Activated CD4-positive, alpha-beta T cell treated with anti-CD3 and anti-CD28 coated beads for 48 hours (primary cell): ENCODE data around the gene MEMO1.
"Not testable (repeated sequence)": the region's sequence is repeated elsewhere in the genome, so short reads cannot be mapped to it uniquely, and the experiment has no call there.

ENCODE experiments used
- DNase-seq: peaks from one replicate; pipeline ENCODE4 v3.0.0-alpha.2; 2020

Gene MEMO1

DNA sequence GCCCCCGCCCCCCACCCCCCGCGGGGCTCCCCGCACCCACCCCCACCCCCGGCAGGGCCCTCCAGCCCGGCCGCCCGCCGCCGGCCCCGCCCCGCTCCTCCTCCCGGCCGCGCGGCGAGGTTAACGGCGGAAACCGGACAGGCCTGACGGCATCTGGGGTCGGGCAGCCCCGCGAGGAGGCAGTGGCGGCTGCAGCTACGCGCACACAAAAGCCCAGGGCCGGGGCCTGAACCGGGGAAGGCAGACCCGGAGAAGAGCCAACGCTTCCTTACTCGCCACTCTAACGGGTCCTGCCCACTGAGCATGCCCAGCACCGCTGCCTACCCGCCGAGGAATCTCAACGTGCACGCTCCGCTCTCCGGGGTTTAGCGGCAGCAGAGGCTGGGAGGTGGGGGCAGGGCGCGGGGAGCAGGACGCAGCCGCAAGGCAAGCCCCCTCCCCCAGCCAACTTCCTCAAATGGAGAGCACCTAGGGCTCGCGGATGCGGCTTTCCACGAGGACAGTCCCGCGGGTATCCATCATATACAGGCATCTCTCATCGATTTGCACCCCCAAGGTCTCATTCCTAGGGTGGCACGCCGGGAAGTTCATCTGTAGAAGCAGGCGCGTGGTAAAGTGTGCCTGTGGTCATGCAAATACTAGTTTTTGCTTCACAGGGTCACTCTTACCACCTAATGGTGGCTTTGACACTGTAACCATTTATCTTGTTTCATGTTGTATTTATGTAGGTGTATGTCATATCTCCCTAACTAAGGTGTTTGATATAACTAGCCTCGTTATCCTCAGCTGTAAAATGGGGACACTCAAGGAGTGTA is at the start of gene MEMO1:
Gene MEMO1, minus strand, starts transcription at position 339 of the 815 bp plus-strand sequence. CDS start 761 bp downstream, outside the sequence.
- peak; percentile 96 for DNase-seq

- no peak for DNase-seq
Observed at GRCh38 chr2:32060266-32060665, 49.5 kb upstream of the MEMO1 start.

- DNase-seq: no peak
Observed at GRCh38 chr2:32058130-32058529, 47.3 kb upstream of the MEMO1 start.

- DNase-seq: not testable (repeated sequence)
Observed at GRCh38 chr2:32054583-32054982, 43.8 kb upstream of the MEMO1 start.

- DNase-seq: no peak
Observed at GRCh38 chr2:32051836-32052439, 41.1 kb upstream of the MEMO1 start.

DNA sequence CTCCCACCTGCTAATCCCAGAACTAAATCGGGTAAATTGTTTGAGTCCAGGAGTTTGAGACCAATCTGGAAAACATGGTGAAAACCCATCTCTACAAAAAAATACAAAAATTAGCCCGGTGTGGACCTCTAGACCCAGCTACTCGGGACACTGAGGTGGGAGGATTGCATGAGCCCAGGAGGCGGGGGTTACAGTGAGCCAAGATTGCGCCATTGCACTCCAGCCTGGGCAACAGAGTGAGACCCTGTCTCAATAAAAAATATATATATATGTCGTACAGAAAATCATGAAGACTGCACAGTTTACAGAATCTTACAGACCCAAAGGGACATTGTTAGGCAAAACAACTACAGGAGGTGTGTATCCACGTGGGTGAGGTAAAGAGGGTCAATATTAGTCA is 32.8 kb upstream of the MEMO1 start:
- DNase-seq: no peak

DNA sequence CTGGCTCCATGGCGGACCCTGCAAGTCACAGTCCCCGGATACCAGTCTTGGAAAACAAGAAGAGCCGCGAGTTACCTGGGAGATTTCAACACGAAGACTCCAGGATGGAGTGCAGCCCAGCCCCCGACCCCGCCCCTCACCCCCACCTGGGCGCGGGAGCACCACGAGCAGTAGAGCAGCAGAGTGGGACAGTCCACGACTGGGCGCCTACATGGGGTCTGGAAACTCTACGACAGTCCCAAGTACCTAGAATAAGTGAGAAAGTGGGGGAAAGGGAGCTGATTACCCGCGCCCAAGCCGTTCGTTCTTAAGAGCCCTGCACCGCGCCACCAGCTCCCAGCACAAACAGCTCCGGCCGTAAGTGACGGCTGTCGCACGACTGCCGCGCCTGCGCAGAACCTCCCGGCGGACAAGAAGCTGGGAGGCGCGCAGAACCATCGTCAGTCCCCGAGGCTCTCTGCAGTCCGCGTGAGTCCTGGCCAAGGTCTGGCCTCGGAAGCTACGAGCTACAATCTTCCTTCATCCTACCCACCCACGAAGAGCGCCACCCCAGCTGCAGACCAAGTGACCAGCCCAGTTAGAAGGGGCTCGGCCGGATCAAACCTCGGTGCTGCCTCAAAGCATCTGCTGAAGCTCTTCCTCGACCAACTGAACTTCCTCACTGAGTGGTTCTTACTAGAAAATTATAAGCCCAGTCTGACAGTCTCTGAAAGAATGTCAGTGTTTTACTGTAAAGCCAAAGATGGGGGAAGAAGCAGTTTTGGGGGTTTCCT is 28.8 kb upstream of the MEMO1 start, which contains the start of gene DPY30:
Gene DPY30, minus strand, starts transcription at position 359 of the 773 bp plus-strand sequence. Its CDS starts 349 bp downstream, at position 10.
- peak; percentile 94 for DNase-seq

- not testable (repeated sequence) for DNase-seq
Observed at GRCh38 chr2:32034198-32034887, 23.5 kb upstream of the MEMO1 start.

GRCh38 chr2:32018789-32019482 is 8.1 kb upstream of the MEMO1 start:
- DNase-seq: not testable (repeated sequence)

- no peak for DNase-seq
Observed at GRCh38 chr2:32012872-32013271, 2.1 kb upstream of the MEMO1 start.

- DNase-seq: no peak
Observed at GRCh38 chr2:32011485-32011960, 715 bp upstream of the MEMO1 start.

GRCh38 chr2:32010280-32010669 is 533 bp downstream of the MEMO1 start:
- peak; percentile 76 for DNase-seq

GRCh38 chr2:32009516-32010256 is 1.1 kb downstream of the MEMO1 start:
- DNase-seq: peak; percentile 53

- DNase-seq: peak; percentile 33
Observed at GRCh38 chr2:32008805-32009515, 1.8 kb downstream of the MEMO1 start.

DNA sequence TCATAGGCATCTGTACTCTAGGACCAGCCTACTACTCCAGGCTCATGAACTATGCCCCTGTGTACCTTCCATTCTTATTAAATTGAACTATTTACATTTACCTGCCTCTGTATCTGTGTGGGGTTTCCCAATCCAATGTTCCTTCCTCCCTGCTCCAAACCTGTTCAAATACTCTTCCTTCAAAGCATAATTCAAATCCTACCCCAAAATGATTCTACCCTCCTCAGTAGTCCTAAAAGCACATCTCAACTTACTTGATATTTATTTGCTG is 3.8 kb downstream of the MEMO1 start:
- DNase-seq: no peak

GRCh38 chr2:32005371-32005976 is 5.3 kb downstream of the MEMO1 start:
- no peak for DNase-seq

GRCh38 chr2:32003791-32004190 is 7.0 kb downstream of the MEMO1 start:
- no peak for DNase-seq

GRCh38 chr2:32002406-32002805 is 8.4 kb downstream of the MEMO1 start:
- no peak for DNase-seq

DNA sequence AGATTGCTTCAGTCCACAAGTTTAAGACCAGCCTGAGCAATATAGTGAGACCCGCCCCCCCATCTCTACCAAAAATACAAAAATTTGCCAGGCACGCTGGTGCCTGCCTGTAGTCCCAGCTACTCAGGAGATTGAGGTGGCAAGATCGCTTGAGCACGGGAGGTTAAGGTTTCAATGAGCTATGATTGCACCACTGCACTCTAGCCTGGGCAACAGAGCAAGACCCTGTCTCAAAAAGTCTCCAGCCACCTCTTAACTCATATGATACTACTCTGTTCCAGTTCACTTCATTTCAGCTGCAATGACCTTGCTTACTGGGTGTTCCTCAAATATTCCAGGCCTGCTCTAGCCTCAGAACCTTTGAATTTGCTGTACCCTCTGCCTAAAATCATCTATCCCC is 11.4 kb downstream of the MEMO1 start:
- DNase-seq: no peak

DNA sequence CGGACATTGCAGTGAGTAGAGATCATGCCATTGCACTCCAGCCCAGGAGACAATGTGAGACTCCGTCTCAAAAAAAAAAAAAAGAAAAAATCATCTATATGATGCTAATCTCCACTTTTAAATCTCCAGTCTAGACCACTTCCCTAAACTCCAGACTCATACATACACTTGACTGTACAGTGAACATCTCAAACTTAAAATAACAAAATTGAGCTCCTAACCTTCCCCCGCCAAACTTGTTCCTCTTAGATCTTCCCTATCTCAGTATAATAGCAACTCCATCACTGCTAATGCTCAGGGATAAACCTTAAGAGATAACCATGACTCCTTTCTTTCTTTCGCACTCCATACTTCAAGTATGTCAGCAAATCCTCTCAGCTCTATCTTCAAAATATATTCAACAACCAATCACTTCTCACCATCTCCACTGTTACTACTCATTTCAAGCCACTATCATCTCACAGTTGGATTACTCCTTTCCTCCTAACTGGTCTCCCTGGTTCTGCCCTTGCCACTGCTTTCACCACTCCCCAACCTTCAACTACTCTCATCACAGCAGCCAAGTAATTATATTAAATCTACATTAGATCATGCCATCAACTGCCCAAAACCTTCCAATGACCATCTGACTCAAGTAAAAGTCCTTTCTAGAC is 12.0 kb downstream of the MEMO1 start:
- DNase-seq: no peak
